WTC11 (cell line): ENCODE measurements around the gene ABCC6. TPM values are rescaled to one million over a fixed set of nuclear protein-coding genes. Genes with fewer than 3 reads are reported as not detected.

Experiments
- ATAC-seq: fragments of 200-7000 bp; cut with Tn5 transposase; 2 replicates; pipeline ENCODE4 v1.10.0; 2021; ENCODE audit warnings: mild to moderate bottlenecking, moderate library complexity
- CTCF ChIA-PET: fragments of 300-600 bp; sonication (Branson Sonifier 250); formaldehyde crosslinking; loops from one replicate; lab custom pipeline; 2021; ENCODE audit warnings: antibody characterized with exemption; lab: Charles Lee
- POLR2A ChIA-PET: fragments of 350-600 bp; sonication (Branson Sonifier 250); formaldehyde crosslinking; loops from one replicate; lab custom pipeline; 2021; ENCODE audit warnings: antibody characterized with exemption; lab: Charles Lee
- DNase-seq: peaks from one replicate; pipeline ENCODE4 v3.0.0; 2021; ENCODE audit warnings: low spot score
- H3K27ac Mint-ChIP-seq: 2 replicates; pipeline ENCODE4 v1.8.0; 2021; ENCODE audit warnings: mixed read lengths
- H3K27me3 Mint-ChIP-seq: 2 replicates; pipeline ENCODE4 v1.8.0; 2021; ENCODE audit warnings: low read depth, mild to moderate bottlenecking, moderate library complexity, mixed read lengths
- H3K36me3 Mint-ChIP-seq: 2 replicates; pipeline ENCODE4 v1.8.0; 2021; ENCODE audit warnings: mixed read lengths
- H3K4me1 Mint-ChIP-seq: 2 replicates; pipeline ENCODE4 v1.8.0; 2022; ENCODE audit warnings: mixed read lengths
- H3K4me3 Mint-ChIP-seq: 2 replicates; pipeline ENCODE4 v1.8.0; 2021; ENCODE audit warnings: mild to moderate bottlenecking, moderate library complexity, mixed read lengths
- H3K9me3 Mint-ChIP-seq: 2 replicates; pipeline ENCODE4 v1.8.0; 2021; ENCODE audit warnings: mixed read lengths
- ATF6 ChIP-seq: sonication (generic); formaldehyde crosslinking; IDR thresholded peaks from 2 replicates; pipeline ENCODE4 v1.8.1; 2023; ENCODE audit warnings: mild to moderate bottlenecking, missing genetic modification reagents
- GTF2I ChIP-seq: fragments of 250-450 bp; sonication (Bioruptor Pico); conservative IDR thresholded peaks from 2 replicates; pipeline ENCODE4 v1.4.0; 2021; ENCODE audit warnings: mild to moderate bottlenecking
- IRF2 ChIP-seq: sonication (generic); formaldehyde crosslinking; IDR thresholded peaks from 2 replicates; pipeline ENCODE4 v1.8.0; 2022; ENCODE audit warnings: low read depth, missing genetic modification reagents, borderline replicate concordance
- MYBL2 ChIP-seq: sonication (generic); formaldehyde crosslinking; IDR thresholded peaks from 2 replicates; pipeline ENCODE4 v1.8.1; 2023; ENCODE audit warnings: mild to moderate bottlenecking, moderate library complexity, missing genetic modification reagents
- PREB ChIP-seq: sonication (generic); formaldehyde crosslinking; IDR thresholded peaks from 2 replicates; pipeline ENCODE4 v1.8.1; 2022; ENCODE audit warnings: mild to moderate bottlenecking, missing genetic modification reagents, moderate library complexity, borderline replicate concordance
- SMAD4 ChIP-seq: sonication (generic); formaldehyde crosslinking; IDR thresholded peaks from 2 replicates; pipeline ENCODE4 v1.8.0; 2022; ENCODE audit warnings: mild to moderate bottlenecking, missing genetic modification reagents
- ZNF416 ChIP-seq: fragments of 250-450 bp; sonication (Bioruptor Pico); IDR thresholded peaks from 2 replicates; pipeline ENCODE4 v1.9.0; 2021; ENCODE audit warnings: mild to moderate bottlenecking, inconsistent platforms
- ZNF532 ChIP-seq: fragments of 250-450 bp; sonication (Bioruptor Pico); IDR thresholded peaks from 2 replicates; pipeline ENCODE4 v1.9.0; 2021; ENCODE audit warnings: mild to moderate bottlenecking, borderline replicate concordance
- total RNA-seq: library from RNA; stranded (reverse); gene quantifications from 3 replicates; pipeline ENCODE4 v1.2.3, GENCODE V29; 2021
- TF ChIP-seq, protein P1 (sequence below): fragments of 250-450 bp; sonication (Bioruptor Pico); IDR thresholded peaks from 2 replicates; pipeline ENCODE4 v1.8.0; 2021; ENCODE audit warnings: mild to moderate bottlenecking
- TF ChIP-seq, protein P2 (sequence below): sonication (generic); formaldehyde crosslinking; IDR thresholded peaks from 2 replicates; pipeline ENCODE4 v1.8.0; 2022; ENCODE audit warnings: mild to moderate bottlenecking, missing genetic modification reagents
- TF ChIP-seq, protein P3 (sequence below): fragments of 250-450 bp; sonication (Bioruptor Pico); IDR thresholded peaks from 2 replicates; pipeline ENCODE4 v2.1.2; 2022; ENCODE audit warnings: mild to moderate bottlenecking, moderate library complexity
- TF ChIP-seq, protein P4 (sequence below): sonication (generic); formaldehyde crosslinking; IDR thresholded peaks from 2 replicates; pipeline ENCODE4 v1.8.1; 2023; ENCODE audit warnings: mild to moderate bottlenecking, missing genetic modification reagents, moderate library complexity

Gene ABCC6
- total RNA-seq, 1 experiment from 2014 or later, result 1.3 TPM

DNA sequence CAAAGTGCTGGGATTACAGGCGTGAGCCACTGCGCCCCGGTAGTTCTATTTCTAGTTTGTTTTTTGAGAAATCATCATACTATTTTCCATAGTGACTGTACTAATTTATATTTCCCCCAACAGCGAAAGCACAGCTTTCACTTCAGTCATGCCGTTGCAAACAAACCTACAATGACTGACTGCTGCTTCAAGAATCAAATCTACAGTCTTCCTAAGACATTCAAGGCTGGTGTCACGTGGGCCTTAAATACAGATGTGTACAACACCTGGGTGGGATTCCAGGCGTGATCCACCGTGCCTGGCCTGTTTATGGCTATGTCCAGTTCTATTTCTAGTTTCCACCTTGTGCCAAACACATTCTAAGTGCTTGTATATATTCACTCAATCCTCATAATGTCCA is 72.0 kb downstream of the ABCC6 start:
- ChIA-PET POLR2A (interaction anchor here (0.6 kb wide), 1 partner anchor 934 kb away, joined by 3 read pairs; no protein-coding TSS in a partner anchor), CTCF (interaction anchor here (0.6 kb wide), 1 partner anchor 115 kb away, joined by 3 read pairs; no protein-coding TSS in a partner anchor)
- Mint-ChIP-seq H3K4me3 (no peak overlapping the region), H3K4me1 (peaks cover 3% of the 10 kb centered on the region; the same call in 1 of the 2 replicates), H3K27me3 (no peaks in the 10 kb centered on the region; the same call in 1 of the 2 replicates), H3K9me3 (peaks cover 7% of the 10 kb centered on the region; the same call in 1 of the 2 replicates), H3K27ac (0 out of 2 replicates have a peak overlapping the region, but pooled peaks have one; percentile 74), H3K36me3 (no peaks in the 10 kb centered on the region)
- ATAC-seq (no peak), DNase-seq (no peak)
- no peak for TF ChIP-seq ZNF416 (CRISPR knock-in tag)

- H3K4me3 Mint-ChIP-seq, result no peak overlapping the region
- no peak overlapping the region for H3K27ac Mint-ChIP-seq
- H3K9me3 Mint-ChIP-seq, result 0 out of 2 replicates have a peak, but pooled peaks cover 7% of the 10 kb centered on the region
- H3K27me3 Mint-ChIP-seq, result no peaks in the 10 kb centered on the region; the same call in 1 of the 2 replicates
- TF ChIP-seq, protein P1, sequence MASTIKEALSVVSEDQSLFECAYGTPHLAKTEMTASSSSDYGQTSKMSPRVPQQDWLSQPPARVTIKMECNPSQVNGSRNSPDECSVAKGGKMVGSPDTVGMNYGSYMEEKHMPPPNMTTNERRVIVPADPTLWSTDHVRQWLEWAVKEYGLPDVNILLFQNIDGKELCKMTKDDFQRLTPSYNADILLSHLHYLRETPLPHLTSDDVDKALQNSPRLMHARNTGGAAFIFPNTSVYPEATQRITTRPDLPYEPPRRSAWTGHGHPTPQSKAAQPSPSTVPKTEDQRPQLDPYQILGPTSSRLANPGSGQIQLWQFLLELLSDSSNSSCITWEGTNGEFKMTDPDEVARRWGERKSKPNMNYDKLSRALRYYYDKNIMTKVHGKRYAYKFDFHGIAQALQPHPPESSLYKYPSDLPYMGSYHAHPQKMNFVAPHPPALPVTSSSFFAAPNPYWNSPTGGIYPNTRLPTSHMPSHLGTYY, result no peak
- no peak for TF ChIP-seq GTF2I (CRISPR knock-in tag)
- TF ChIP-seq, protein P2, sequence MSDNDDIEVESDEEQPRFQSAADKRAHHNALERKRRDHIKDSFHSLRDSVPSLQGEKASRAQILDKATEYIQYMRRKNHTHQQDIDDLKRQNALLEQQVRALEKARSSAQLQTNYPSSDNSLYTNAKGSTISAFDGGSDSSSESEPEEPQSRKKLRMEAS, result no peak
- TF ChIP-seq PREB, result no peak
- TF ChIP-seq ZNF532, result no peak
- TF ChIP-seq, protein P3, sequence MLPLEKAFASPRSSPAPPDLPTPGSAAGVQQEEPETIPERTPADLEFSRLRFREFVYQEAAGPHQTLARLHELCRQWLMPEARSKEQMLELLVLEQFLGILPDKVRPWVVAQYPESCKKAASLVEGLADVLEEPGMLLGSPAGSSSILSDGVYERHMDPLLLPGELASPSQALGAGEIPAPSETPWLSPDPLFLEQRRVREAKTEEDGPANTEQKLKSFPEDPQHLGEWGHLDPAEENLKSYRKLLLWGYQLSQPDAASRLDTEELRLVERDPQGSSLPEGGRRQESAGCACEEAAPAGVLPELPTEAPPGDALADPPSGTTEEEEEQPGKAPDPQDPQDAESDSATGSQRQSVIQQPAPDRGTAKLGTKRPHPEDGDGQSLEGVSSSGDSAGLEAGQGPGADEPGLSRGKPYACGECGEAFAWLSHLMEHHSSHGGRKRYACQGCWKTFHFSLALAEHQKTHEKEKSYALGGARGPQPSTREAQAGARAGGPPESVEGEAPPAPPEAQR (CRISPR knock-in tag), result no peak
- TF ChIP-seq MYBL2 (CRISPR knock-in tag), result no peak
- TF ChIP-seq SMAD4 (CRISPR knock-in tag), result no peak
- TF ChIP-seq, protein P4, sequence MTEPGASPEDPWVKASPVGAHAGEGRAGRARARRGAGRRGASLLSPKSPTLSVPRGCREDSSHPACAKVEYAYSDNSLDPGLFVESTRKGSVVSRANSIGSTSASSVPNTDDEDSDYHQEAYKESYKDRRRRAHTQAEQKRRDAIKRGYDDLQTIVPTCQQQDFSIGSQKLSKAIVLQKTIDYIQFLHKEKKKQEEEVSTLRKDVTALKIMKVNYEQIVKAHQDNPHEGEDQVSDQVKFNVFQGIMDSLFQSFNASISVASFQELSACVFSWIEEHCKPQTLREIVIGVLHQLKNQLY, result no peak
- TF ChIP-seq ATF6 (CRISPR knock-in tag), result no peak
- TF ChIP-seq IRF2 (CRISPR knock-in tag), result no peak
- no peak for ATAC-seq
- CTCF ChIA-PET, result interaction anchor here (0.6 kb wide), 1 partner anchor 115 kb away, joined by 3 read pairs; no protein-coding TSS in a partner anchor
- POLR2A ChIA-PET, result interaction anchor here (0.6 kb wide), 1 partner anchor 935 kb away, joined by 3 read pairs; no protein-coding TSS in a partner anchor
- no peak for DNase-seq
- H3K4me1 Mint-ChIP-seq, result peaks cover 3% of the 10 kb centered on the region; the same call in 1 of the 2 replicates
- no peaks in the 10 kb centered on the region for H3K36me3 Mint-ChIP-seq
Observed at GRCh38 chr16:16150878-16151152, 72.5 kb downstream of the ABCC6 start.
